Fibroblast of lung (primary cell): Measurements from ENCODE around the gene USH2A. TPM values are rescaled to one million over a fixed set of nuclear protein-coding genes. Genes with fewer than 3 reads are reported as not detected.

Source experiments
- DNase-seq, 2 donors: peaks; one replicate each; pipeline versions ENCODE4 v3.0.0 to v3.0.0-alpha.2; 2010; ENCODE audit warnings: low read depth in 2 of 2
- H2AFZ ChIP-seq: 2 replicates; pipeline ENCODE4 v1.5.1; 2012; ENCODE audit warnings: low read length, control low read depth, inconsistent platforms
- H3K27ac ChIP-seq: 2 replicates; pipeline ENCODE4 v1.5.1; 2011; ENCODE audit warnings: low read length, control low read depth; ENCODE audit not compliant: insufficient read depth
- H3K27me3 ChIP-seq: 2 replicates; pipeline ENCODE4 v1.5.1; 2011; ENCODE audit warnings: mild to moderate bottlenecking, low read length; ENCODE audit not compliant: control insufficient read depth, insufficient read depth
- H3K36me3 ChIP-seq: 2 replicates; pipeline ENCODE4 v1.5.1; 2011; ENCODE audit warnings: low read length; ENCODE audit not compliant: control insufficient read depth, insufficient read depth
- H3K4me1 ChIP-seq: 2 replicates; pipeline ENCODE4 v1.5.1; 2011; ENCODE audit warnings: low read length; ENCODE audit not compliant: control insufficient read depth, insufficient read depth; ENCODE audit errors: extremely low read depth
- H3K4me2 ChIP-seq: 2 replicates; pipeline ENCODE4 v1.5.1; 2011; ENCODE audit warnings: low read length, control low read depth; ENCODE audit not compliant: insufficient read depth; ENCODE audit errors: extremely low read depth
- H3K4me3 ChIP-seq, 4 experiments: fragments of 200-600 bp in 1 of 4; sonication (generic) in 1 of 4; replicated peaks in 1 of 4; 2 replicates each; pipeline ENCODE4 v1.5.1; 2011 to 2016; ENCODE audit warnings: low read length in 4 of 4, low read depth in 3 of 4, mild to moderate bottlenecking in 3 of 4, control low read depth in 2 of 4, inconsistent platforms in 1 of 4, mixed read lengths in 1 of 4; ENCODE audit not compliant: insufficient read depth in 1 of 4; ENCODE audit errors: control extremely low read depth in 1 of 4
- H3K79me2 ChIP-seq: 2 replicates; pipeline ENCODE4 v1.5.1; 2012; ENCODE audit warnings: mild to moderate bottlenecking, low read length, inconsistent platforms; ENCODE audit not compliant: control insufficient read depth, insufficient read depth
- H3K9ac ChIP-seq: 2 replicates; pipeline ENCODE4 v1.5.1; 2011; ENCODE audit warnings: mild to moderate bottlenecking, low read length, control low read depth; ENCODE audit not compliant: insufficient read depth
- H3K9me3 ChIP-seq: 2 replicates; pipeline ENCODE4 v1.5.1; 2012; ENCODE audit warnings: low read depth, low read length; ENCODE audit not compliant: control insufficient read depth, insufficient read depth
- H4K20me1 ChIP-seq: 2 replicates; pipeline ENCODE4 v1.5.1; 2011; ENCODE audit warnings: low read length; ENCODE audit not compliant: control insufficient read depth, insufficient read depth; ENCODE audit errors: extremely low read depth
- CTCF ChIP-seq, 2 donors: IDR thresholded peaks in 1 of 2; conservative IDR thresholded peaks in 1 of 2; 1 replicate in 1 of 2; 2 replicates in 1 of 2; pipeline ENCODE4 v1.5.1; 2011 to 2012; ENCODE audit warnings: low read length in 2 of 2, control low read depth in 1 of 2, inconsistent platforms in 1 of 2, low read depth in 1 of 2, mild to moderate bottlenecking in 1 of 2
- EZH2 ChIP-seq: IDR thresholded peaks from 2 replicates; pipeline ENCODE4 v1.5.1; 2012; ENCODE audit warnings: low read length, control low read depth, mild to moderate bottlenecking; ENCODE audit errors: missing control alignments
- polyA plus RNA-seq, 2 donors: library from polyadenylated mRNA; depleted of rRNA in 1 of 2; stranded (reverse) in 1 of 2; unstranded in 1 of 2; fragments of >200 nt; gene quantifications; 2 replicates each; pipeline ENCODE4 v1.2.1, GENCODE V29; 2011 to 2012; ENCODE audit warnings: missing spikeins in 1 of 2
- total RNA-seq: library from RNA; depleted of rRNA; stranded (reverse); fragments of >200 nt; gene quantifications from 2 replicates; pipeline ENCODE4 v1.2.1, GENCODE V29; 2014

USH2A gene
- total and polyA plus RNA-seq, 2 donors (not counting 1 experiment from before 2014, with no cell fraction given), result under 0.01 to 0.01 TPM

DNA sequence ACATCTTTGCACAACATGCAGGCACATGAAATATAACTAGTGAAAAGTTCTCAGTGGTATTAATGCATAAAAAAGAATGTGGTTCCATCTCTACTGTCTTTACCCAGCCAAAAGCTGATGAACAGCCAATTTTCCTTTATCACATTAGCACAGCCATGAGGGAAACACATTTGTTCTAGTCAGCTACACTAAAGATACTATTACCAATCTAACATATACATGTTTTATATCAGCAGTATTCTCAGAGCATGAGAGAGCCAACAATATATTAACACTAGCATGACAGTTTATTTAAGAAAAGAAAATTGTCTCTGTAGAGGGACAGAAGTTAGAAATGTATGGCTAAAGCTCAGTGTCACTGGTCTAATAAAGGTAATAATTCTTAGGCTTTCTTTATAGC lies 56.3 kb downstream of the USH2A start:
- Histone ChIP-seq H3K36me3 (no peaks in the 10 kb centered on the region), H3K79me2 (no peaks in the 10 kb centered on the region), H2AFZ (no peak overlapping the region), H3K9ac (no peak overlapping the region), H3K27me3 (no peaks in the 10 kb centered on the region), H3K27ac (no peak overlapping the region), H3K4me1 (no peaks in the 10 kb centered on the region), H3K4me3 (no peak overlapping the region), H3K4me2 (no peak overlapping the region), H4K20me1 (no peaks in the 10 kb centered on the region), H3K9me3 (no peaks in the 10 kb centered on the region)
- no peak for DNase-seq
- no peak for TF ChIP-seq CTCF (conservative IDR thresholded peaks at IDR 0.05 in 1 of 2, IDR thresholded peaks at IDR 0.05 in 1 of 2; ENCODE audit: low read depth in 1 of 2, low read length in 2 of 2)
- TF ChIP-seq EZH2, result no peak

DNA sequence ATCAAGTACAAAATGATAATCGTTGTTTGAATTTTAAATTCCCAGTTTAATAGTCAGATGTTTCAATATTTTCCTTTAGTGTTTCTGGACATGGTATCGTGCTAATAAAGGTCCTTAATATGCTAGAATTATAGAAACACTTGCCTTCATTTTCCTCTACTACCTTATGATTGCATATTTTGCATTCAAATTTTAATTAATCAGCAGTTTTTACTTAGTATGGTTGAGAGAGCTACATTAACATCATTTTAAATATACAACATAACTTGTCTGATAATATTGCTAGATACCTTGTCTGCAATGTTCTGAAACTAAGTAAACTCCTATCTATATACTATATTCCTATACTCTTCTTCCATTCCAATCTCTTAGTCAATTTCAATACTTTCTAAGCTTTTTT lies 66.3 kb downstream of the USH2A start:
- Histone ChIP-seq H3K4me2 (no peak overlapping the region), H4K20me1 (no peaks in the 10 kb centered on the region), H3K9ac (no peak overlapping the region), H3K9me3 (no peaks in the 10 kb centered on the region), H3K27ac (no peak overlapping the region), H2AFZ (no peak overlapping the region), H3K79me2 (no peaks in the 10 kb centered on the region), H3K4me1 (no peaks in the 10 kb centered on the region), H3K36me3 (no peaks in the 10 kb centered on the region), H3K27me3 (no peaks in the 10 kb centered on the region), H3K4me3 (no peak overlapping the region)
- DNase-seq, result no peak
- TF ChIP-seq CTCF (conservative IDR thresholded peaks at IDR 0.05 in 1 of 2, IDR thresholded peaks at IDR 0.05 in 1 of 2; ENCODE audit: low read depth in 1 of 2, low read length in 2 of 2) (no peak), EZH2 (no peak)

DNA sequence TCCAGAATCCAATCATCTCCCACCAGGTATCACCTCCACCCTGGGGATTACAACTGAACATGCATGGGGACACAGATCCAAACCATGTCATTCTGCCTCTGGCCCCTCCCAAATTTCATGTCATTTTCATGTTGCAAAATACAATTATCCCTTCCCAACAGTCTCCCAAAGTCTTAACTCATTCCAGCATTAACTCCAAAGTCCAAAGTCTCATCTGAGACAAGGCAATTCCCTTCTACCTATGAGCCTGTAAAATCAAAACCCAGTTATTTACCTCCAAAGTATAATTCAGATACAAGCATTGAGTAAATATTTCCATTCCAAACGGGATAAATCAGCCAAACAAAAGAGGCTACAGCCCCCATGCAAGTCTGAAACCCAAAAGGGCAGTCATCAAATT lies 73.1 kb downstream of the USH2A start:
- Histone ChIP-seq H4K20me1 (no peaks in the 10 kb centered on the region), H3K4me2 (no peak overlapping the region), H3K27me3 (no peaks in the 10 kb centered on the region), H3K79me2 (no peaks in the 10 kb centered on the region), H2AFZ (no peak overlapping the region), H3K36me3 (no peaks in the 10 kb centered on the region), H3K9me3 (no peaks in the 10 kb centered on the region), H3K4me3 (no peak overlapping the region), H3K27ac (no peak overlapping the region), H3K4me1 (no peaks in the 10 kb centered on the region), H3K9ac (no peak overlapping the region)
- no peak for TF ChIP-seq CTCF (conservative IDR thresholded peaks at IDR 0.05 in 1 of 2, IDR thresholded peaks at IDR 0.05 in 1 of 2; ENCODE audit: low read depth in 1 of 2, low read length in 2 of 2)
- no peak for TF ChIP-seq EZH2
- no peak for DNase-seq
